ENCODE measurements around the gene ANXA6. TPM values are rescaled to one million over a fixed set of nuclear protein-coding genes. Genes with fewer than 3 reads are reported as not detected.
"Not testable (repeated sequence)": the region's sequence is repeated elsewhere in the genome, so short reads cannot be mapped to it uniquely, and the experiment has no call there.

The ANXA6 gene
- total and polyA plus RNA-seq, 8 donors, result 37.0 to 70.8 (median 48.7) TPM

DNA sequence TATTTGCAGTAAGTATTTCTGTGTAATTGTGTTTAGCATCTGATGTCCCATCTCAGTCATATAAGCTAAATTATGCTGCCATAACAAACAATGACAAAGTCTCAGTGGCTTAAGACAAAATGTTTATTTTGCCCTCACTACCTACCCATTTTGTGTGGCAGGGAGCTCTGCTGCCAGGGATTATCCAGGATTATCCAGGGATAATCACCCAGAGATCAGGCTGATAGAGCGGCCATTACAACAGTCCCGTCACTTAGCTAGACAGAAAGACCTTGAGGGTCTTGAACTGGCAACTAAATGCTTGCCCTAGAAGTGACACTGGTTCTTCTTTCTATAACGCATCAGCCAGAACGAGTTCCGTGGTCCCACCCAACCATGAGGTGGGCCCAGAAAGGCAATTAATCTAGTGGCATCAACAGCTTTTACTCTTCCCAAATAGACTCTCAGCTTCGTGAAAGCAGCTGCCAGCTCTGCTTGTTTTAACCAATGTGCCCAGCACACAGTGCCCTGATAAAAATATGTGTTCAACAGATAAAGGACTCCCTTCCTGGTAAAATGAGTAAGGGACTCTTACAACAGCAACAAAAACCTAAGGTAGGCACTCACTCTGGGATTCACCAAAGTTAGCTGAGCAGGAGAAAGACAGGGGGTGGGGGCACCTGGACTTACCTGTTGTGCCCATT lies 43.5 kb upstream of the ANXA6 start:
- H3K36me3 ChIP-seq, result peaks cover 0 to 11% (median 0%) of the 10 kb centered on the region in 3 donors
- ATAC-seq, result no peak
- intact Hi-C loops (cut with DNase I), result no loop called here
- H3K9me3 ChIP-seq, result no peaks in the 10 kb centered on the region
- H3K27me3 ChIP-seq, result no peaks in the 10 kb centered on the region
- no peak overlapping the region for H3K27ac ChIP-seq
- TF ChIP-seq, protein P1, sequence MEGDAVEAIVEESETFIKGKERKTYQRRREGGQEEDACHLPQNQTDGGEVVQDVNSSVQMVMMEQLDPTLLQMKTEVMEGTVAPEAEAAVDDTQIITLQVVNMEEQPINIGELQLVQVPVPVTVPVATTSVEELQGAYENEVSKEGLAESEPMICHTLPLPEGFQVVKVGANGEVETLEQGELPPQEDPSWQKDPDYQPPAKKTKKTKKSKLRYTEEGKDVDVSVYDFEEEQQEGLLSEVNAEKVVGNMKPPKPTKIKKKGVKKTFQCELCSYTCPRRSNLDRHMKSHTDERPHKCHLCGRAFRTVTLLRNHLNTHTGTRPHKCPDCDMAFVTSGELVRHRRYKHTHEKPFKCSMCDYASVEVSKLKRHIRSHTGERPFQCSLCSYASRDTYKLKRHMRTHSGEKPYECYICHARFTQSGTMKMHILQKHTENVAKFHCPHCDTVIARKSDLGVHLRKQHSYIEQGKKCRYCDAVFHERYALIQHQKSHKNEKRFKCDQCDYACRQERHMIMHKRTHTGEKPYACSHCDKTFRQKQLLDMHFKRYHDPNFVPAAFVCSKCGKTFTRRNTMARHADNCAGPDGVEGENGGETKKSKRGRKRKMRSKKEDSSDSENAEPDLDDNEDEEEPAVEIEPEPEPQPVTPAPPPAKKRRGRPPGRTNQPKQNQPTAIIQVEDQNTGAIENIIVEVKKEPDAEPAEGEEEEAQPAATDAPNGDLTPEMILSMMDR (IDR thresholded peaks at IDR 0.05), result no peak
- 84 to 86% methylated on average over 6 of the region's 6 CpGs for WGBS, 2 donors
- peak in 2 of 6 donors; percentile 6 to 12 for DNase-seq
- no peak for FAIRE-seq
- H3K4me3 ChIP-seq, result no peak overlapping the region
- no peaks in the 10 kb centered on the region for H3K4me1 ChIP-seq

DNA sequence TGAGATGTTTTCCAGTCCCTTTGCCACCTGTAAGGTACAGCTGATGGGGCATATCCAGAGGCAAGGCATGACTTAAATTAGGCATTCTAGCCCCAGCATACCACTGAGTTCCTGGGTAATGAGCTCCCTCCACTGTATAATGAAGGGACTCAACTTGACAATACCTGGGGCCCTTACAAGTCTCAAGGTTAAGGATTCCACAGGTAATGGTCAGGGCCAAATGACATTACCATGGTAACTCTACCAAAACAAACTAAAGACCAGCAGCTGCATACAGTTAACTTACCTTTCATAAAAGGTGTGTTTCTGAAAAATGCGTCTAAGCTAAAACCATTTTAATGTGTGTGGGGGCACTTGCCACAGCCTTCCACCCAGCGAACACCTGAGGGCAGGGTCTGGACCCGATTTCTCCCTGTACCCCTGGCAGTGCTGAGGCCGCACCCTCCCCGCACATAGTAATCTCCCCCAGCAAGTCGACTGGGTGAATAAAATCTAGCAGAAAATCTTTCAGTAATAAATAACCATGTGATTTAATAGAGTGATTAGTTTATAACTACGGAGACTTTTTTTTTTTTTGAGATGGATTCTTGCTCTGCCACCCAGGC lies 42.1 kb upstream of the ANXA6 start:
- FAIRE-seq, result no peak

DNA sequence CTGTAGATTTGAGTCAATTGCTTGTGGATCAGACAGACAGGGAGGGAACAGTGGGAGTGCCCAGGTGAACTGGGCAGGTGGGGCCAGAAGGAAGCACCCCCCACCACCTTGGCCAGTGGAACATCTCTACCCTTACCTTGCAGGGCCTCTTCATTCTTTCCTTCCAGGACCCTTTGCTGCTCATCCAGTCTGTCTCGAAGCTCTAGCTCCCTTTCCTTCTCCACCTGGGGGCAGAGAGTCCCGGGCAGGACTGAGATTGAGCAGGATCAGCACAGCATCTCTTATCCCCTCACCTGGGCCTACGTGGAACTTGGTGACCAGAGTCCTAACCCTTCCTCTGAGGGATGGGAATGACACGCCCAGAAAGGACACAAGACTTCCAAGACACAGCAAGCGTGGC lies 41.3 kb upstream of the ANXA6 start:
- Histone ChIP-seq H3K27me3 (no peaks in the 10 kb centered on the region), H3K27ac (no peak overlapping the region), H3K9me3 (no peaks in the 10 kb centered on the region), H3K36me3 (peaks cover 0 to 11% (median 0%) of the 10 kb centered on the region in 3 donors), H3K4me3 (no peak overlapping the region), H3K4me1 (no peaks in the 10 kb centered on the region)
- TF ChIP-seq, protein P1 (IDR thresholded peaks at IDR 0.05), result no peak
- ATAC-seq (no peak), DNase-seq (peak in 2 of 6 donors; percentile 7 to 21), FAIRE-seq (no peak)
- intact Hi-C loops (cut with DNase I), result no loop called here
- WGBS, 2 donors, result 85 to 94% methylated on average over 5 of the region's 5 CpGs

More for the DNA sequence above, 42.1 kb upstream of the ANXA6 start:
- DNase-seq (peak in 2 of 6 donors; percentile 2 to 14), ATAC-seq (no peak)
- H3K36me3 ChIP-seq, result peaks cover 0 to 11% (median 0%) of the 10 kb centered on the region in 3 donors
- H3K27ac ChIP-seq, result no peak overlapping the region
- no peaks in the 10 kb centered on the region for H3K4me1 ChIP-seq
- WGBS, 2 donors, result 65% methylated on average over 7 of the region's 7 CpGs
- H3K4me3 ChIP-seq, result no peak overlapping the region
- no peaks in the 10 kb centered on the region for H3K9me3 ChIP-seq
- TF ChIP-seq, protein P1 (IDR thresholded peaks at IDR 0.05), result no peak
- intact Hi-C loops (cut with DNase I), result no loop called here
- H3K27me3 ChIP-seq, result no peaks in the 10 kb centered on the region

DNA sequence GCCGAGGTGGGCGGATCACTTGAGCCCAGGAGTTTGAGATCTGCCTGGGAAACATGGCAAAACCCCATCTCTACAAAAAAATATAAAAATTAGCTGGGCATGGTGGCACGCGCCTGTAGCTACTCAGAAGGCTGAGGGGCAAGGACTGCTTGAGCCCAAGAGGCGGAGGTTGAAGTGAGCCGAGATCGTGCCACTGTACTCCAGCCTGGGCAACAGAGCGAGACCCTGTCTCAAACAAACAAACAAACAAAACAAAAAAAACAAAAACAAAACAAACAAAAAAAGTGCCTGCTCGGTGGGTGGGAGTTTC lies 39.7 kb upstream of the ANXA6 start:
- H3K27ac ChIP-seq; H3K4me3 ChIP-seq; ATAC-seq; intact Hi-C loops (cut with DNase I); FAIRE-seq; H3K4me1 ChIP-seq; H3K27me3 ChIP-seq; H3K9me3 ChIP-seq: not testable (repeated sequence)
- H3K36me3 ChIP-seq, result peaks cover 0 to 11% (median 0%) of the 10 kb centered on the region in 3 donors
- peak in 2 of 6 donors; percentile 1 to 14 for DNase-seq
- WGBS, 2 donors, result 94 to 96% methylated on average over 9 of the region's 9 CpGs

DNA sequence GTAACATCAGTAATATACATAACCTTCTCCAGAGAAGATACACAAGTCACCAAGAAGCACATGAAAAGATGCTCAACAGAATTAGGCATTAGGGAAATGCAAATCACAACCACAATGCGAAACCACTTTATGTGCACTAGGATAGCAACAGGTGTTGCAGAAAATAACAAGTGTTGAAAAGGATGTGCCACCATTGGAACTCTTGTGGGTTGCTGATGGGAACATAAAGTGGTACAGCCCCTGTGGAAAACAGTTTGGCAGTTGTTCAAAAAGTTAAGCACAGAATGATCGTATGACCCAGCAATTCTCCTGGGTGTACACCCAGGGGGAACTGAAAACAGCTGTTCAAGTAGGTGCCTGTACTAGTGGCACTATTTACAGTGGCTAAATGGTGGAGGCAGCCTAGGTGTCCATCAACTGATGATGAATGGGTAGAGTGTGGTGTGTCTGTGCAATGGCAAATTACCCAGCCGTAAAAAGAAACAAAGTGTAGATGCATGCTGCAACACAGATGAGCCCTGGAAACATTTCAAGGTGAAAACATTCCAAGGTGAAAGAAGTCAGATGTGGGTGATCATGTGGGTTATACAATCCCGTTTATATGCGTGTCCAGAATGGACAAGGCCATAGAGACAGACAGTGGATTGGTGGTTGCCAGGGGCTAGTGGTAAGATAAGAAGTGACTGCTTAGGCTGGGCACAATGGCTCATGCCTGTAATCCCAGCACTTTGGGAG lies 39.1 kb upstream of the ANXA6 start:
- Histone ChIP-seq H3K36me3 (peaks cover 0 to 11% (median 0%) of the 10 kb centered on the region in 3 donors), H3K27ac (no peak overlapping the region), H3K4me3 (no peak overlapping the region), H3K9me3 (no peaks in the 10 kb centered on the region), H3K27me3 (no peaks in the 10 kb centered on the region), H3K4me1 (no peaks in the 10 kb centered on the region)
- intact Hi-C loops (cut with DNase I), result no loop called here
- TF ChIP-seq, protein P1 (IDR thresholded peaks at IDR 0.05), result no peak
- DNase-seq, result peak in 1 of 6 donors; percentile 4
- 57 to 58% methylated on average over 5 of the region's 5 CpGs for WGBS, 2 donors
- no peak for ATAC-seq
- FAIRE-seq, result no peak

Data from pancreas (tissue), 10 donors.